GM18873 (cell line): ENCODE results near the gene L3MBTL3.
"Not testable (repeated sequence)": the region's sequence is repeated elsewhere in the genome, so short reads cannot be mapped to it uniquely, and the experiment has no call there.

ENCODE experiments used
- ATAC-seq: cut with Tn5 transposase; IDR thresholded peaks from one replicate; pipeline ENCODE4 v1.9.1; 2021; ENCODE audit warnings: mild to moderate bottlenecking, moderate library complexity, moderate number of reproducible peaks; ENCODE audit not compliant: unreplicated experiment, low FRiP score

The L3MBTL3 gene

GRCh38 chr6:130170160-130170559 lies 151.8 kb downstream of the L3MBTL3 start:
- not testable (repeated sequence) for ATAC-seq

GRCh38 chr6:130173377-130174004 lies 155.1 kb downstream of the L3MBTL3 start:
- not testable (repeated sequence) for ATAC-seq

- no peak for ATAC-seq
These were observed 158.0 kb downstream of the L3MBTL3 start for GRCh38 chr6:130176378-130176777.

GRCh38 chr6:130178692-130179091 lies 160.3 kb downstream of the L3MBTL3 start:
- no peak for ATAC-seq

GRCh38 chr6:130182466-130182865 lies 164.1 kb downstream of the L3MBTL3 start:
- no peak for ATAC-seq

- ATAC-seq, result no peak
These were observed 165.2 kb downstream of the L3MBTL3 start for GRCh38 chr6:130183271-130184222.

- ATAC-seq, result no peak
These were observed 167.3 kb downstream of the L3MBTL3 start for GRCh38 chr6:130185658-130186057.

GRCh38 chr6:130187335-130188206 lies 169.2 kb downstream of the L3MBTL3 start:
- ATAC-seq, result no peak

- ATAC-seq, result no peak
These were observed 170.0 kb downstream of the L3MBTL3 start for GRCh38 chr6:130188207-130188899.

GRCh38 chr6:130189531-130190397 lies 171.4 kb downstream of the L3MBTL3 start:
- no peak for ATAC-seq
